Measurements from ENCODE around the gene FOXP1.

DNA sequence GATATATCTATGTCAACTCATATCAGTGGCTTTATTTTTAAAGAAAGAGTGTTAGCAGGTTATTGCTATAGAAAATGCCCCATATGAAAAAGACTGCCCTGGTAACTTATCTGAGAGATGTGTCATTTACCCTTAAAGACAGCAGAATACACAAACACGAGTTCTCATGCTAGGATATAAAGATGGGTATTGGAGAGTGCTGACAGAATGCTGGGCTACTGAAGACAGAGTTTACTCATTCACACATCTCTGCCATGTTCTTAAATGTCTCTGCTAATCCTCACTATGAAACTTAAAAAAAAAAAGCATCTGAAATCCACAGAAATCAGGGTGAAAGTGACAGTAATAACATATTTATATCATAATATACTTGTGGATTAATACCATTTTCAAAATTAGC is 126.7 kb downstream of the FOXP1 start:
- TF ChIP-seq, protein P1, sequence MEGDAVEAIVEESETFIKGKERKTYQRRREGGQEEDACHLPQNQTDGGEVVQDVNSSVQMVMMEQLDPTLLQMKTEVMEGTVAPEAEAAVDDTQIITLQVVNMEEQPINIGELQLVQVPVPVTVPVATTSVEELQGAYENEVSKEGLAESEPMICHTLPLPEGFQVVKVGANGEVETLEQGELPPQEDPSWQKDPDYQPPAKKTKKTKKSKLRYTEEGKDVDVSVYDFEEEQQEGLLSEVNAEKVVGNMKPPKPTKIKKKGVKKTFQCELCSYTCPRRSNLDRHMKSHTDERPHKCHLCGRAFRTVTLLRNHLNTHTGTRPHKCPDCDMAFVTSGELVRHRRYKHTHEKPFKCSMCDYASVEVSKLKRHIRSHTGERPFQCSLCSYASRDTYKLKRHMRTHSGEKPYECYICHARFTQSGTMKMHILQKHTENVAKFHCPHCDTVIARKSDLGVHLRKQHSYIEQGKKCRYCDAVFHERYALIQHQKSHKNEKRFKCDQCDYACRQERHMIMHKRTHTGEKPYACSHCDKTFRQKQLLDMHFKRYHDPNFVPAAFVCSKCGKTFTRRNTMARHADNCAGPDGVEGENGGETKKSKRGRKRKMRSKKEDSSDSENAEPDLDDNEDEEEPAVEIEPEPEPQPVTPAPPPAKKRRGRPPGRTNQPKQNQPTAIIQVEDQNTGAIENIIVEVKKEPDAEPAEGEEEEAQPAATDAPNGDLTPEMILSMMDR (IDR thresholded peaks at IDR 0.05; ENCODE audit: low read depth, low read length, poor library complexity, severe bottlenecking), result no peak
- TF ChIP-seq EZH2phosphoT487 (IDR thresholded peaks at IDR 0.05; ENCODE audit: borderline replicate concordance, low read length), result no peak
